NCI-H774 (cell line): Measurements from ENCODE around the gene RAB3IP.
A peak's percentile ranks its signal among the peaks of the same experiment; 100 is the strongest.

Experiments
- DNase-seq: peaks from one replicate; lab custom pipeline; 2025; lab: John Stamatoyannopoulos, UW

The RAB3IP gene

GRCh38 chr12:69738351-69739286, at the start of gene RAB3IP:
Gene RAB3IP, plus strand, starts transcription at chr12:69738860. Its CDS starts 16,549 bp downstream, at chr12:69755409.
- peak; percentile 96 for DNase-seq

- no peak for DNase-seq
These were observed 49.0 kb upstream of the RAB3IP start for GRCh38 chr12:69689638-69690037.

- DNase-seq, result no peak
These were observed 44.5 kb upstream of the RAB3IP start for GRCh38 chr12:69694123-69694522.

GRCh38 chr12:69698054-69698453, 40.6 kb upstream of the RAB3IP start:
- DNase-seq, result peak; percentile 22

GRCh38 chr12:69698769-69699540, 39.7 kb upstream of the RAB3IP start, which contains the start of gene BEST3:
Gene BEST3, minus strand, starts transcription at chr12:69699303. Its CDS starts 1,505 bp downstream, at chr12:69697798.
- DNase-seq, result peak; percentile 97

GRCh38 chr12:69701826-69702225, 36.8 kb upstream of the RAB3IP start:
- peak; percentile 78 for DNase-seq

- no peak for DNase-seq
These were observed 35.5 kb upstream of the RAB3IP start for GRCh38 chr12:69703146-69703642.

- no peak for DNase-seq
These were observed 34.3 kb upstream of the RAB3IP start for GRCh38 chr12:69704357-69704756.

GRCh38 chr12:69708649-69709048, 30.0 kb upstream of the RAB3IP start:
- DNase-seq, result no peak

GRCh38 chr12:69712826-69713225, 25.8 kb upstream of the RAB3IP start:
- no peak for DNase-seq

- no peak for DNase-seq
These were observed 24.1 kb upstream of the RAB3IP start for GRCh38 chr12:69714542-69714941.

GRCh38 chr12:69719336-69720316, 19.0 kb upstream of the RAB3IP start:
- DNase-seq, result peak; percentile 24

GRCh38 chr12:69720750-69721149, 17.9 kb upstream of the RAB3IP start:
- no peak for DNase-seq

GRCh38 chr12:69726922-69727321, 11.7 kb upstream of the RAB3IP start:
- DNase-seq, result no peak

GRCh38 chr12:69732088-69732487, 6.6 kb upstream of the RAB3IP start:
- DNase-seq, result no peak

- no peak for DNase-seq
These were observed 5.0 kb upstream of the RAB3IP start for GRCh38 chr12:69733638-69734037.

- DNase-seq, result peak; percentile 76
These were observed 879 bp downstream of the RAB3IP start for GRCh38 chr12:69739287-69740191.

- no peak for DNase-seq
These were observed 5.4 kb downstream of the RAB3IP start for GRCh38 chr12:69744109-69744508.

GRCh38 chr12:69751476-69751875, 12.8 kb downstream of the RAB3IP start:
- DNase-seq, result no peak

- no peak for DNase-seq
These were observed 16.6 kb downstream of the RAB3IP start for GRCh38 chr12:69755302-69755701.
